Mucosa of descending colon (tissue), 3 donors: ENCODE results near the gene LONP2. TPM values are rescaled to one million over a fixed set of nuclear protein-coding genes. Genes with fewer than 3 reads are reported as not detected.
A peak's percentile ranks its signal among the peaks of the same experiment; 100 is the strongest.

Source experiments
- ATAC-seq: fragments of 200-7000 bp; cut with Tn5 transposase; one replicate; pipeline ENCODE4 v1.9.1; 2020; ENCODE audit warnings: mild to moderate bottlenecking, moderate library complexity
- DNase-seq, 3 donors: peaks; one replicate each; pipeline ENCODE4 v3.0.0-alpha.2; 2020
- H3K36me3 ChIP-seq: fragments of 200-600 bp; one replicate; pipeline ENCODE4 v1.8.0; 2021; ENCODE audit warnings: low read depth, mild to moderate bottlenecking
- H3K4me1 ChIP-seq: fragments of 200-600 bp; one replicate; pipeline ENCODE4 v1.8.0; 2021; ENCODE audit warnings: low read depth, mild to moderate bottlenecking
- H3K4me3 ChIP-seq: fragments of 200-600 bp; one replicate; pipeline ENCODE4 v1.8.0; 2021; ENCODE audit warnings: mild to moderate bottlenecking
- H3K9me3 ChIP-seq: fragments of 200-600 bp; one replicate; pipeline ENCODE4 v1.8.0; 2021; ENCODE audit warnings: mild to moderate bottlenecking
- CTCF ChIP-seq: fragments of 200-600 bp; IDR thresholded peaks from one replicate; pipeline ENCODE4 v1.8.0; 2022; ENCODE audit warnings: antibody characterized with exemption, mild to moderate bottlenecking
- intact Hi-C, 2 donors: fragments of 100-400 bp; cut with DNase I in 1 of 2; cut with micrococcal nuclease in 1 of 2; formaldehyde crosslinking; loops; one replicate each; pipeline versions ENCODE4 v1.11.0 to v1.11.1; 2022; cut with DNase I, micrococcal nuclease
- total RNA-seq, 3 donors: library from RNA; stranded (reverse); fragmentation: NEBNext Ultra II Directional in 2 of 3; extraction: Animal tissue kit (Norgen Biotek cat#: 25700) in 2 of 3; gene quantifications; one replicate each; pipeline versions ENCODE4 v1.2.1 to v1.2.4, GENCODE V29; 2021 to 2023
- donor health status: DM: no; HTN: no; CAD: no; lungs with moderate emphysema.
- donor health status: DM: no; HTN: no; CAD: no.
- donor health status: DM: no; HTN: yes; CAD: no.

Gene LONP2
- total RNA-seq, 3 donors from 2014 or later = 55.8 to 80.4 (median 68.4) TPM

- ATAC-seq = peak; percentile 27
- Histone ChIP-seq H3K36me3 (no peaks in the 10 kb centered on the region), H3K4me3 (no peak overlapping the region), H3K9me3 (no peaks in the 10 kb centered on the region), H3K4me1 (peaks cover 18% of the 10 kb centered on the region)
- no peak for DNase-seq
- intact Hi-C loops = no loop called here
- TF ChIP-seq CTCF = no peak
Measured at GRCh38 chr16:48252013-48252412, 7.9 kb downstream of the LONP2 start.

- H3K9me3 ChIP-seq = no peaks in the 10 kb centered on the region
- peaks cover 2% of the 10 kb centered on the region for H3K4me1 ChIP-seq
- no peak for TF ChIP-seq CTCF
- intact Hi-C loops = no loop called here
- DNase-seq = no peak
- ATAC-seq = peak; percentile 63
- H3K4me3 ChIP-seq = no peak overlapping the region
- no peaks in the 10 kb centered on the region for H3K36me3 ChIP-seq
Measured at GRCh38 chr16:48256579-48257177, 12.6 kb downstream of the LONP2 start.

DNA sequence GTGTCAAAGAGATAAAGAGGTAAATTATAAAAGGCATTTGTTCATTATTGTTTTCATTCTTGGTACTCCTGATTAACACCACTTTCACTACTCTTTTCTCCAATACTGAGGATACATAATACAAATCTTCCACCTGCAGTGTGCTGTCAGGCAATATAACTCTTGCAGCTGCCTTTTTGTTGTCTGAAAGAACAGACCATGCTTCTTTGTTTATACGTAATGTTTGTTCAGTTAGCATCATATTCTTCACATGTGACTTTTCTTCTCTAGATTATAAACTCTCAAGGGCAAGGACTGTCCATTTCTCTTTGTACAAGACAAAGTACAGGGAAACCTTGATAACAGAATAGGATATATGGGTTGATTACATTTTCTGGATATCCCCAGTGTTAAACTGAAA lies 17.5 kb downstream of the LONP2 start:
- Histone ChIP-seq H3K4me1 (no peaks in the 10 kb centered on the region), H3K4me3 (no peak overlapping the region), H3K36me3 (no peaks in the 10 kb centered on the region), H3K9me3 (no peaks in the 10 kb centered on the region)
- DNase-seq (no peak), ATAC-seq (no peak)
- intact Hi-C loops = no loop called here
- no peak for TF ChIP-seq CTCF

DNA sequence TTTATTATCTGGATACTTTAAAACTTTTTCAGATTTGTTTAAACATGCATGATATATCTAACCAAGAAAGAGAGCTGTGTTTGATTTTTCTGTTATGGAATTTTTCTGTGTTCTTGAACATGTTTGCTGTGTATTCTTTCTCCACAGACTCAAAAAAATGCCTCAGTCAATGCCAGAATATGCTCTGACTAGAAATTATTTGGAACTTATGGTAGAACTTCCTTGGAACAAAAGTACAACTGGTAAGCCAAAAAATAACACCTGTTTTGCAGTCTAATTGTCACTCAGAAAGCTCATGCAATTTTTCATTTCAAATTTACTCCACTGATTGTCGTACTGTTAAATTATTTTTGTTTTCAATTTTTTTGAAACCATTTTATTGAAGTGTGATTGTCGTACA lies 18.5 kb downstream of the LONP2 start:
- H3K9me3 ChIP-seq = no peaks in the 10 kb centered on the region
- intact Hi-C loops = no loop called here
- ATAC-seq (no peak), DNase-seq (no peak)
- no peak overlapping the region for H3K4me3 ChIP-seq
- no peaks in the 10 kb centered on the region for H3K36me3 ChIP-seq
- H3K4me1 ChIP-seq = no peaks in the 10 kb centered on the region
- no peak for TF ChIP-seq CTCF

DNA sequence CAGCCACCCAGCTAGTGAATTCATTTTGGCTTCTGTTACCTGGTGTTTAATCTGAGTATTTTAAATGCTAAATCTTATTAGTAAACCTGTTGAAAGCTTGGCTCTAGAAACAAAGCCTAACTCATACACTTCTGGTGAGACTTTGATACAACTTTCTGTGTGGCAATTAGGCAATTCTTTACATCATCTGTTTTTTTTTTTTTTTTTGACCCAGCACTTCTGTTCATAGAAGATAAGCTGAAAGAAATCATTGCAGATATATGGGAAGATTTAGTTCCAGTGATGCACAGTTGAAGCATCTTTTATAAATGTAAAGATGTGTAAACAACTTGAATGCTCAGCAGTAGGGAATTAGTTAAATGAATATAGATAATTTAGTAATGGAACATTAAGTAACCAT lies 24.9 kb downstream of the LONP2 start:
- intact Hi-C loops = no loop called here
- Histone ChIP-seq H3K36me3 (no peaks in the 10 kb centered on the region), H3K9me3 (no peaks in the 10 kb centered on the region), H3K4me3 (no peak overlapping the region), H3K4me1 (no peaks in the 10 kb centered on the region)
- DNase-seq = no peak
- TF ChIP-seq CTCF = no peak
- ATAC-seq = no peak

GRCh38 chr16:48271728-48272127 lies 27.6 kb downstream of the LONP2 start:
- Histone ChIP-seq H3K36me3 (no peaks in the 10 kb centered on the region), H3K9me3 (no peaks in the 10 kb centered on the region), H3K4me1 (peaks cover 3% of the 10 kb centered on the region), H3K4me3 (no peak overlapping the region)
- ATAC-seq (no peak), DNase-seq (no peak)
- TF ChIP-seq CTCF = no peak
- intact Hi-C loops = no loop called here
